Endothelial cell of hepatic sinusoid (primary cell): Measurements from ENCODE around the gene PPIC.

Source experiments
- in situ Hi-C: cut with HindIII; loops from 2 replicates; pipeline ENCODE4 v1.10.0; 2017; ENCODE audit warnings: low sequenced_read_pairs

Gene PPIC

GRCh38 chr5:123036391-123037103, at the start of gene PPIC:
TSS of gene PPIC (minus strand) at chr5:123036725. CDS start at chr5:123036625, 100 bp downstream.
- in situ Hi-C loops = no loop called here

- in situ Hi-C loops = no loop called here
Observed at GRCh38 chr5:123085638-123086286, 49.2 kb upstream of the PPIC start.

GRCh38 chr5:123084730-123085605, 48.4 kb upstream of the PPIC start:
- in situ Hi-C loops = no loop called here

- in situ Hi-C loops = no loop called here
Observed at GRCh38 chr5:123083298-123083697, 46.8 kb upstream of the PPIC start.

GRCh38 chr5:123080215-123080614, 43.7 kb upstream of the PPIC start:
- in situ Hi-C loops = no loop called here

GRCh38 chr5:123075521-123076163, 39.1 kb upstream of the PPIC start:
- in situ Hi-C loops = no loop called here

GRCh38 chr5:123068368-123068938, 31.9 kb upstream of the PPIC start:
- in situ Hi-C loops = no loop called here

- in situ Hi-C loops = no loop called here
Observed at GRCh38 chr5:123066016-123066415, 29.5 kb upstream of the PPIC start.

- in situ Hi-C loops = no loop called here
Observed at GRCh38 chr5:123059455-123059854, 22.9 kb upstream of the PPIC start.

GRCh38 chr5:123051206-123051605, 14.7 kb upstream of the PPIC start:
- in situ Hi-C loops = no loop called here

GRCh38 chr5:123047706-123048105, 11.2 kb upstream of the PPIC start:
- in situ Hi-C loops = no loop called here

- in situ Hi-C loops = no loop called here
Observed at GRCh38 chr5:123046222-123046621, 9.7 kb upstream of the PPIC start.

- in situ Hi-C loops = no loop called here
Observed at GRCh38 chr5:123044926-123045617, 8.5 kb upstream of the PPIC start.

- in situ Hi-C loops = no loop called here
Observed at GRCh38 chr5:123039673-123040072, 3.1 kb upstream of the PPIC start.

GRCh38 chr5:123037104-123037418, 536 bp upstream of the PPIC start:
- in situ Hi-C loops = no loop called here

- in situ Hi-C loops = no loop called here
Observed at GRCh38 chr5:123035918-123036390, 571 bp downstream of the PPIC start.

- in situ Hi-C loops = no loop called here
Observed at GRCh38 chr5:123035360-123035917, 1.1 kb downstream of the PPIC start.

GRCh38 chr5:123033157-123033671, 3.3 kb downstream of the PPIC start:
- in situ Hi-C loops = no loop called here

GRCh38 chr5:123028222-123028621, 8.3 kb downstream of the PPIC start:
- in situ Hi-C loops = loop anchor here (5.0 kb wide), 2 partner anchors 46 to 71 kb away; no protein-coding TSS in a partner anchor

GRCh38 chr5:123014689-123015088, 21.8 kb downstream of the PPIC start:
- in situ Hi-C loops = no loop called here
